ENCODE measurements around the gene PHF24.
A peak's percentile ranks its signal among the peaks of the same experiment; 100 is the strongest.

DNA sequence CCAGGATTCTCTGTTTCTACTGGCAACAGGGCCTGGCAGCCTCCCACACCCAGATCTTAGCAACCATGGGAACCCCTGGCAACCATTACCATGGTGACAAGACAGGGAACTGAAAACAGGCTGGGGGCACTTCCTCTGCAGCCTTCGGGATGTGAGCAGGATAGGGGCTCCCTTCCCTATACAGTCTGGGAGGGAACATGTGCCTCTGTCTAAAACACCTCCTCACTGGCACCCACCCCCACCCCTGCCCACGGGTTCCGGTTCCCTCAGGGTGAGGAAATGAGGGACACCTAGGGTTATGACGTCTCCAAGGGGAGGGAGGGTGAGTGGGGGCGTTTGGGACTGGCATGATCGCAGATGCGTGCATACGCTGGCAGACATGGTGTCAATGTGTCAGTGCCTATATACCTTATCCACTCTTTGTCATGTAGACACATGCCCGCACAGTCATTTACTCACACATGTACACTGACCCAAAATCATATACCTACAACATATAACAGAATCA, 28.5 kb downstream of the PHF24 start:
- peak in 1 of 2 experiments; percentile 10; a peak in 1 of 4 replicates for TF ChIP-seq EP300 (IDR thresholded peaks at IDR 0.05; ENCODE audit: borderline replicate concordance in 1 of 2, control insufficient read depth in 1 of 2, low read depth in 2 of 2, low read length in 2 of 2)
- TF ChIP-seq, protein P1, sequence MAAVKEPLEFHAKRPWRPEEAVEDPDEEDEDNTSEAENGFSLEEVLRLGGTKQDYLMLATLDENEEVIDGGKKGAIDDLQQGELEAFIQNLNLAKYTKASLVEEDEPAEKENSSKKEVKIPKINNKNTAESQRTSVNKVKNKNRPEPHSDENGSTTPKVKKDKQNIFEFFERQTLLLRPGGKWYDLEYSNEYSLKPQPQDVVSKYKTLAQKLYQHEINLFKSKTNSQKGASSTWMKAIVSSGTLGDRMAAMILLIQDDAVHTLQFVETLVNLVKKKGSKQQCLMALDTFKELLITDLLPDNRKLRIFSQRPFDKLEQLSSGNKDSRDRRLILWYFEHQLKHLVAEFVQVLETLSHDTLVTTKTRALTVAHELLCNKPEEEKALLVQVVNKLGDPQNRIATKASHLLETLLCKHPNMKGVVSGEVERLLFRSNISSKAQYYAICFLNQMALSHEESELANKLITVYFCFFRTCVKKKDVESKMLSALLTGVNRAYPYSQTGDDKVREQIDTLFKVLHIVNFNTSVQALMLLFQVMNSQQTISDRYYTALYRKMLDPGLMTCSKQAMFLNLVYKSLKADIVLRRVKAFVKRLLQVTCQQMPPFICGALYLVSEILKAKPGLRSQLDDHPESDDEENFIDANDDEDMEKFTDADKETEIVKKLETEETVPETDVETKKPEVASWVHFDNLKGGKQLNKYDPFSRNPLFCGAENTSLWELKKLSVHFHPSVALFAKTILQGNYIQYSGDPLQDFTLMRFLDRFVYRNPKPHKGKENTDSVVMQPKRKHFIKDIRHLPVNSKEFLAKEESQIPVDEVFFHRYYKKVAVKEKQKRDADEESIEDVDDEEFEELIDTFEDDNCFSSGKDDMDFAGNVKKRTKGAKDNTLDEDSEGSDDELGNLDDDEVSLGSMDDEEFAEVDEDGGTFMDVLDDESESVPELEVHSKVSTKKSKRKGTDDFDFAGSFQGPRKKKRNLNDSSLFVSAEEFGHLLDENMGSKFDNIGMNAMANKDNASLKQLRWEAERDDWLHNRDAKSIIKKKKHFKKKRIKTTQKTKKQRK (IDR thresholded peaks at IDR 0.05; ENCODE audit: low read depth, low read length), result no peak
- TF ChIP-seq LARP7 (IDR thresholded peaks at IDR 0.05), result no peak
- TF ChIP-seq RBBP5 (conservative IDR thresholded peaks at IDR 0.05), result no peak
- TF ChIP-seq, protein P2, sequence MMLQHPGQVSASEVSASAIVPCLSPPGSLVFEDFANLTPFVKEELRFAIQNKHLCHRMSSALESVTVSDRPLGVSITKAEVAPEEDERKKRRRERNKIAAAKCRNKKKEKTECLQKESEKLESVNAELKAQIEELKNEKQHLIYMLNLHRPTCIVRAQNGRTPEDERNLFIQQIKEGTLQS (IDR thresholded peaks at IDR 0.05; ENCODE audit: borderline replicate concordance, extremely low read depth, low read depth, low read length), result no peak
- no peak for TF ChIP-seq CHD1 (IDR thresholded peaks at IDR 0.05; ENCODE audit: low read depth, low read length)
- no peak for TF ChIP-seq NFYB (IDR thresholded peaks at IDR 0.05; ENCODE audit: insufficient read depth, low read depth, low read length)
- TF ChIP-seq CEBPB (IDR thresholded peaks at IDR 0.05; ENCODE audit: borderline replicate concordance in 1 of 2, low read depth in 2 of 2, low read length in 2 of 2), result no peak
- TF ChIP-seq, protein P3, sequence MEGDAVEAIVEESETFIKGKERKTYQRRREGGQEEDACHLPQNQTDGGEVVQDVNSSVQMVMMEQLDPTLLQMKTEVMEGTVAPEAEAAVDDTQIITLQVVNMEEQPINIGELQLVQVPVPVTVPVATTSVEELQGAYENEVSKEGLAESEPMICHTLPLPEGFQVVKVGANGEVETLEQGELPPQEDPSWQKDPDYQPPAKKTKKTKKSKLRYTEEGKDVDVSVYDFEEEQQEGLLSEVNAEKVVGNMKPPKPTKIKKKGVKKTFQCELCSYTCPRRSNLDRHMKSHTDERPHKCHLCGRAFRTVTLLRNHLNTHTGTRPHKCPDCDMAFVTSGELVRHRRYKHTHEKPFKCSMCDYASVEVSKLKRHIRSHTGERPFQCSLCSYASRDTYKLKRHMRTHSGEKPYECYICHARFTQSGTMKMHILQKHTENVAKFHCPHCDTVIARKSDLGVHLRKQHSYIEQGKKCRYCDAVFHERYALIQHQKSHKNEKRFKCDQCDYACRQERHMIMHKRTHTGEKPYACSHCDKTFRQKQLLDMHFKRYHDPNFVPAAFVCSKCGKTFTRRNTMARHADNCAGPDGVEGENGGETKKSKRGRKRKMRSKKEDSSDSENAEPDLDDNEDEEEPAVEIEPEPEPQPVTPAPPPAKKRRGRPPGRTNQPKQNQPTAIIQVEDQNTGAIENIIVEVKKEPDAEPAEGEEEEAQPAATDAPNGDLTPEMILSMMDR (IDR thresholded peaks at IDR 0.05 in 2 of 3, conservative IDR thresholded peaks at IDR 0.05 in 1 of 3; ENCODE audit: control insufficient read depth in 2 of 3, extremely low read depth in 1 of 3, insufficient read depth in 1 of 3, low read depth in 3 of 3, low read length in 3 of 3), result no peak
- TF ChIP-seq HDAC6 (IDR thresholded peaks at IDR 0.05; ENCODE audit: unreplicated experiment), result no peak
- TF ChIP-seq, protein P4, sequence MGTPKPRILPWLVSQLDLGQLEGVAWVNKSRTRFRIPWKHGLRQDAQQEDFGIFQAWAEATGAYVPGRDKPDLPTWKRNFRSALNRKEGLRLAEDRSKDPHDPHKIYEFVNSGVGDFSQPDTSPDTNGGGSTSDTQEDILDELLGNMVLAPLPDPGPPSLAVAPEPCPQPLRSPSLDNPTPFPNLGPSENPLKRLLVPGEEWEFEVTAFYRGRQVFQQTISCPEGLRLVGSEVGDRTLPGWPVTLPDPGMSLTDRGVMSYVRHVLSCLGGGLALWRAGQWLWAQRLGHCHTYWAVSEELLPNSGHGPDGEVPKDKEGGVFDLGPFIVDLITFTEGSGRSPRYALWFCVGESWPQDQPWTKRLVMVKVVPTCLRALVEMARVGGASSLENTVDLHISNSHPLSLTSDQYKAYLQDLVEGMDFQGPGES (IDR thresholded peaks at IDR 0.05), result no peak
- no peak for TF ChIP-seq ZNF274 (IDR thresholded peaks at IDR 0.05; ENCODE audit: insufficient read depth, insufficient read length)
- TF ChIP-seq, protein P5, sequence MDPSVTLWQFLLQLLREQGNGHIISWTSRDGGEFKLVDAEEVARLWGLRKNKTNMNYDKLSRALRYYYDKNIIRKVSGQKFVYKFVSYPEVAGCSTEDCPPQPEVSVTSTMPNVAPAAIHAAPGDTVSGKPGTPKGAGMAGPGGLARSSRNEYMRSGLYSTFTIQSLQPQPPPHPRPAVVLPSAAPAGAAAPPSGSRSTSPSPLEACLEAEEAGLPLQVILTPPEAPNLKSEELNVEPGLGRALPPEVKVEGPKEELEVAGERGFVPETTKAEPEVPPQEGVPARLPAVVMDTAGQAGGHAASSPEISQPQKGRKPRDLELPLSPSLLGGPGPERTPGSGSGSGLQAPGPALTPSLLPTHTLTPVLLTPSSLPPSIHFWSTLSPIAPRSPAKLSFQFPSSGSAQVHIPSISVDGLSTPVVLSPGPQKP (IDR thresholded peaks at IDR 0.05; ENCODE audit: low read depth, low read length), result peak; percentile 40; the same call in 1 of the 2 replicates
- TF ChIP-seq EZH2 (IDR thresholded peaks at IDR 0.05; ENCODE audit: borderline replicate concordance, control insufficient read depth, low read depth, low read length), result no peak
